Ishikawa (cell line): ENCODE measurements around the gene CCDC73.

ENCODE experiments used
- CEBPB ChIP-seq: IDR thresholded peaks from 2 replicates; pipeline ENCODE4 v1.6.1; 2012
- RAD21 ChIP-seq: IDR thresholded peaks from 2 replicates; pipeline ENCODE4 v1.6.1; 2012; ENCODE audit warnings: low read depth
- TAF1 ChIP-seq: IDR thresholded peaks from 2 replicates; pipeline ENCODE4 v1.6.1; 2012; ENCODE audit warnings: low read depth, mild to moderate bottlenecking
- YY1 ChIP-seq: IDR thresholded peaks from 2 replicates; pipeline ENCODE4 v1.6.1; 2012; ENCODE audit warnings: low read depth
- TF ChIP-seq, protein P1 (sequence below): IDR thresholded peaks from 2 replicates; pipeline ENCODE4 v1.6.1; 2012
- TF ChIP-seq, protein P2 (sequence below): IDR thresholded peaks from 2 replicates; pipeline ENCODE4 v1.6.1; 2012; ENCODE audit warnings: low read depth, mild to moderate bottlenecking

DNA sequence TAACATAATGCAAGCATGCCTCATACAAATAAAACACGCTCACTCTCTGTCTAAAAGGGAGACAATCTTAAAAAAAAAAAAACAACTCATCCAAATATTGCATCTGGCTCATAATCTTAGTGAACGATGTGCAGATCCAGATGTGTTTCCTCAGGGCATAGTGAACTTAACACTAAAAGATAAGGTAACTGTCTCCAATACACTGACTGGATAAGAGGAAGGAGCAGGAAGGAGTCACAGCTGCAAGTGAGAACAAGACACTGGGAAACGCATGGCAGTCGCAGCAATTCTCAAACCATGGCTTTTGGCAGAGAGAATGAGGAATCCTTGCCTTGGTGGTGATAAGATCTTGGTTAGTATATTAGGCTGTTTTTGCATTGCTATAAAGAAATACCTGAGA, 220.0 kb downstream of the CCDC73 start:
- TF ChIP-seq CEBPB (no peak), TAF1 (no peak), YY1 (no peak), RAD21 (no peak)
- TF ChIP-seq, protein P1, sequence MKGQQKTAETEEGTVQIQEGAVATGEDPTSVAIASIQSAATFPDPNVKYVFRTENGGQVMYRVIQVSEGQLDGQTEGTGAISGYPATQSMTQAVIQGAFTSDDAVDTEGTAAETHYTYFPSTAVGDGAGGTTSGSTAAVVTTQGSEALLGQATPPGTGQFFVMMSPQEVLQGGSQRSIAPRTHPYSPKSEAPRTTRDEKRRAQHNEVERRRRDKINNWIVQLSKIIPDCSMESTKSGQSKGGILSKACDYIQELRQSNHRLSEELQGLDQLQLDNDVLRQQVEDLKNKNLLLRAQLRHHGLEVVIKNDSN = no peak
- TF ChIP-seq, protein P2, sequence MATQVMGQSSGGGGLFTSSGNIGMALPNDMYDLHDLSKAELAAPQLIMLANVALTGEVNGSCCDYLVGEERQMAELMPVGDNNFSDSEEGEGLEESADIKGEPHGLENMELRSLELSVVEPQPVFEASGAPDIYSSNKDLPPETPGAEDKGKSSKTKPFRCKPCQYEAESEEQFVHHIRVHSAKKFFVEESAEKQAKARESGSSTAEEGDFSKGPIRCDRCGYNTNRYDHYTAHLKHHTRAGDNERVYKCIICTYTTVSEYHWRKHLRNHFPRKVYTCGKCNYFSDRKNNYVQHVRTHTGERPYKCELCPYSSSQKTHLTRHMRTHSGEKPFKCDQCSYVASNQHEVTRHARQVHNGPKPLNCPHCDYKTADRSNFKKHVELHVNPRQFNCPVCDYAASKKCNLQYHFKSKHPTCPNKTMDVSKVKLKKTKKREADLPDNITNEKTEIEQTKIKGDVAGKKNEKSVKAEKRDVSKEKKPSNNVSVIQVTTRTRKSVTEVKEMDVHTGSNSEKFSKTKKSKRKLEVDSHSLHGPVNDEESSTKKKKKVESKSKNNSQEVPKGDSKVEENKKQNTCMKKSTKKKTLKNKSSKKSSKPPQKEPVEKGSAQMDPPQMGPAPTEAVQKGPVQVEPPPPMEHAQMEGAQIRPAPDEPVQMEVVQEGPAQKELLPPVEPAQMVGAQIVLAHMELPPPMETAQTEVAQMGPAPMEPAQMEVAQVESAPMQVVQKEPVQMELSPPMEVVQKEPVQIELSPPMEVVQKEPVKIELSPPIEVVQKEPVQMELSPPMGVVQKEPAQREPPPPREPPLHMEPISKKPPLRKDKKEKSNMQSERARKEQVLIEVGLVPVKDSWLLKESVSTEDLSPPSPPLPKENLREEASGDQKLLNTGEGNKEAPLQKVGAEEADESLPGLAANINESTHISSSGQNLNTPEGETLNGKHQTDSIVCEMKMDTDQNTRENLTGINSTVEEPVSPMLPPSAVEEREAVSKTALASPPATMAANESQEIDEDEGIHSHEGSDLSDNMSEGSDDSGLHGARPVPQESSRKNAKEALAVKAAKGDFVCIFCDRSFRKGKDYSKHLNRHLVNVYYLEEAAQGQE = no peak
